Fibroblast of villous mesenchyme (primary cell): ENCODE data around the gene TRAF3. TPM values are rescaled to one million over a fixed set of nuclear protein-coding genes. Genes with fewer than 3 reads are reported as not detected.

ENCODE experiments used
- DNase-seq: peaks from one replicate; pipeline ENCODE4 v3.0.0-alpha.2; 2010; ENCODE audit warnings: low read depth
- H3K4me3 ChIP-seq: 2 replicates; pipeline ENCODE4 v1.5.1; 2011; ENCODE audit warnings: low read depth, mild to moderate bottlenecking, low read length
- small RNA-seq: library from RNA; depleted of rRNA; stranded (forward); fragments of <200 nt; gene quantifications from one replicate; pipeline ENCODE3, GENCODE V24; 2012
- total RNA-seq: library from RNA; depleted of rRNA; stranded (reverse); fragments of >200 nt; gene quantifications from 2 replicates; pipeline ENCODE4 v1.2.3, GENCODE V29; 2012
- TF ChIP-seq, protein P1 (sequence below): IDR thresholded peaks from 2 replicates; pipeline ENCODE4 v1.5.1; 2012; ENCODE audit warnings: low read depth, mild to moderate bottlenecking, low read length; ENCODE audit not compliant: insufficient read depth

The TRAF3 gene
- total RNA-seq, 1 donor = 30.7 TPM

DNA sequence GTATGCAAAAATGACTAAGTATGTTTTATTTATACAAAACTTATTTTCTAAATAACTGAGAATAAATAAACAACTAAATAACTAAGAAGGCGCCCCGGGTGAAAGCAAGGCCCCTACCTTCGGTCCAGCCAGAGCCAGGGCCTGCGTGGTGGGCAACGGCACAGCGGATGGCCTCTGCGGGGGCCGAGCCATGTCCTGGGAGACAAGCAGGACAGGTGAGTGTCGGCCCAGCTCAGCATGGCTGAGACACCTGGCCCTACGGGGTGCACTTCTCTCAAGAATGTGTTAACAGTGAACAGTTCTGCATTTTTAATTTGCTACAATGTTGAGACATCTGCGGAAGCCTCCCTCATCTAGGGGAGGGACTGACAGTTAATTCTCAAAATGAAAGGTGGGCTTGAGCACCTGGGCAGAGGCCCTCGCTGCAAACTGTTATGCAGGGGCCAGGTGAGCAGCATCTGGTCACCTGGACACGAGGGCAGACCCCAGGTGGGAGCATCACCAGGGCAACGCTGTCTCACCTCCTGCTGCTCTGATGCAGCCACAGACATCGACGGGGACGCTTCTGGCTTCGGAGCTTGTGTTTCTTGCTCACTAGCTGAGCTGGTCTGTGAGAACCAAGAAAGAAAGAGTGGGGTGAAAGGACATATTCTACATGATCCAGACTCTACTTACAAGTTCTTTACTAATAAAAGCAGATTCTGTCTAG, 177.0 kb downstream of the TRAF3 start:
- H3K4me3 ChIP-seq = no peak overlapping the region
- no peak for DNase-seq
- TF ChIP-seq, protein P1, sequence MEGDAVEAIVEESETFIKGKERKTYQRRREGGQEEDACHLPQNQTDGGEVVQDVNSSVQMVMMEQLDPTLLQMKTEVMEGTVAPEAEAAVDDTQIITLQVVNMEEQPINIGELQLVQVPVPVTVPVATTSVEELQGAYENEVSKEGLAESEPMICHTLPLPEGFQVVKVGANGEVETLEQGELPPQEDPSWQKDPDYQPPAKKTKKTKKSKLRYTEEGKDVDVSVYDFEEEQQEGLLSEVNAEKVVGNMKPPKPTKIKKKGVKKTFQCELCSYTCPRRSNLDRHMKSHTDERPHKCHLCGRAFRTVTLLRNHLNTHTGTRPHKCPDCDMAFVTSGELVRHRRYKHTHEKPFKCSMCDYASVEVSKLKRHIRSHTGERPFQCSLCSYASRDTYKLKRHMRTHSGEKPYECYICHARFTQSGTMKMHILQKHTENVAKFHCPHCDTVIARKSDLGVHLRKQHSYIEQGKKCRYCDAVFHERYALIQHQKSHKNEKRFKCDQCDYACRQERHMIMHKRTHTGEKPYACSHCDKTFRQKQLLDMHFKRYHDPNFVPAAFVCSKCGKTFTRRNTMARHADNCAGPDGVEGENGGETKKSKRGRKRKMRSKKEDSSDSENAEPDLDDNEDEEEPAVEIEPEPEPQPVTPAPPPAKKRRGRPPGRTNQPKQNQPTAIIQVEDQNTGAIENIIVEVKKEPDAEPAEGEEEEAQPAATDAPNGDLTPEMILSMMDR = no peak

DNA sequence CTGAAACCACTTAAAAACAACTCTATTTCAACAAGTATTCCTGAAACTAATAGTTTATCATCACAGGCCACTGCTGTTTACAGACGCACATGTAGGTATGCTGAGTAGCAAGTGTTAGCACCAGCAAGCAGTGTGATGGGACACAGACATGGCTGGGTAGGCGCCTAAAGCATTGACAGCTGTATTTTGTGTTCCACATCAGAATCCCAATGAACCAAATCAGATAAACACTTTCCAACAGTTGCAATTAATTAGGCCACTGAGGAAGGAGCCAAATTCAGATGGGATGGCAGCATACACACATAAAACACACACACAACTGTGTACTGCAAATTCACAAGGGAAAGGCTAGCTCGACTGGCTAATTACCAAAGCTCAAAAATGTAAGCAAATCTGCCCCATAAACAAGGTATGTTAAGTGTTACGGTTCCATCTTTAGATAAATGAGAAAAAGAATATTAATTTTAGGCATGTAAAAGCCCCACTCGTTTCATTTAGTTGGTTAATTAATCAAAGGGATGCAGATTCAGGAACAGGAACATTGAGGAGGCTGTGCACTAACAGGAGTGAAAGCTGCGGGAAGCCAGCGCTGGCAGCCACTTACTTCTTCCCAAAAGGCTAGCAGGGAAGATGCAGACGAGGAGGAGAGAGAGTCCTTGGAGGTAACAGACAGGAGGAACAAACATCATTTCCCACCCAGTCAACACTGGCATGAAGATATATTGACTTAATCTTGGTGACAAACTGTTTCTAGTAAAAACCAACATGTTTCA, 178.6 kb downstream of the TRAF3 start:
- peak; percentile 24 for DNase-seq
- no peak overlapping the region for H3K4me3 ChIP-seq
- TF ChIP-seq, protein P1 = no peak

DNA sequence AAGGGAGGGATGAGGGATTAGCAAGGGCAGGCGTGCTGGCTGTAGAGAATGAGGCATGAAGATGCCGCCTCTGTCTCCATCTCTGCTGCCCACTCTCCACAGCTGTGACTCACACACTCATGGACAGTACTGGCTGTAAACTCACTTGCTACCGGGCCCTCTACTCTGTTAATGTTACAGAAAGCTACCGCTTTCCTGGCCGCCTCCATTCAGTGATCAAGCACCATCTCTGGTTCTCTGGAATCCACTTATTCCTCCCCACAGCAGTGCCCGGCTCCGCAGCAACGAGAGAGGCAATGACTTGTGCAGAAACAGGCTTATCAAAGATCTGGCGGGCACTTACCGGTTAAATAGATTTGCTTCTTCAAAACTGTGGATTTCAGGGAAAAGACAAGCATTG, 180.0 kb downstream of the TRAF3 start:
- TF ChIP-seq, protein P1 = no peak
- no peak for DNase-seq
- H3K4me3 ChIP-seq = no peak overlapping the region

GRCh38 chr14:102958461-102958860, 181.2 kb downstream of the TRAF3 start:
- TF ChIP-seq, protein P1 = no peak
- no peak for DNase-seq
- no peak overlapping the region for H3K4me3 ChIP-seq

Small RNAs within 50 kb of the gene (small RNA-seq; reads per million reads assigned to genes)
- not detected for gene RNU6-1316P

Other genes starting within 250 kb of the TRAF3 start
- 12.6 and 23.7 TPM in 2 replicates for gene RCOR1, start 184.8 kb upstream of the TRAF3 start, total RNA-seq
- under 0.01 and 0.43 TPM in 2 replicates for gene AMN, start 145.2 kb downstream of the TRAF3 start, total RNA-seq